Neural cell (in vitro differentiated cells): ENCODE measurements around the gene GPNMB.

Experiments
- CTCF ChIP-seq: fragments of 450-650 bp; IDR thresholded peaks from 2 replicates; pipeline ENCODE4 v1.5.1; 2014; ENCODE audit warnings: antibody characterized with exemption, mild to moderate bottlenecking, moderate library complexity; ENCODE audit not compliant: poor library complexity, severe bottlenecking
- EP300 ChIP-seq: fragments of 450-650 bp; conservative IDR thresholded peaks from 2 replicates; pipeline ENCODE4 v1.6.1; 2014; ENCODE audit warnings: antibody characterized with exemption, mild to moderate bottlenecking, moderate library complexity; ENCODE audit not compliant: poor library complexity, severe bottlenecking
- EZH2 ChIP-seq: fragments of 200-600, 300-800 bp; shearing (Covaris generic), sonication (generic); IDR thresholded peaks from 2 replicates; pipeline ENCODE4 v1.6.1; 2014; ENCODE audit warnings: antibody characterized with exemption, low read length, borderline replicate concordance, mild to moderate bottlenecking; ENCODE audit not compliant: insufficient read depth, poor library complexity, severe bottlenecking
- MXI1 ChIP-seq: fragments of 450-650 bp; conservative IDR thresholded peaks from 2 replicates; pipeline ENCODE4 v1.6.1; 2014; ENCODE audit warnings: antibody characterized with exemption, mild to moderate bottlenecking; ENCODE audit not compliant: poor library complexity, severe bottlenecking
- POLR2AphosphoS5 ChIP-seq: IDR thresholded peaks from 2 replicates; pipeline ENCODE4 v1.6.1; 2012
- TAF1 ChIP-seq: IDR thresholded peaks from 2 replicates; pipeline ENCODE4 v1.6.1; 2012; ENCODE audit warnings: low read depth
- TF ChIP-seq, protein P1 (sequence below): IDR thresholded peaks from 2 replicates; pipeline ENCODE4 v1.6.1; 2012; ENCODE audit warnings: borderline replicate concordance

DNA sequence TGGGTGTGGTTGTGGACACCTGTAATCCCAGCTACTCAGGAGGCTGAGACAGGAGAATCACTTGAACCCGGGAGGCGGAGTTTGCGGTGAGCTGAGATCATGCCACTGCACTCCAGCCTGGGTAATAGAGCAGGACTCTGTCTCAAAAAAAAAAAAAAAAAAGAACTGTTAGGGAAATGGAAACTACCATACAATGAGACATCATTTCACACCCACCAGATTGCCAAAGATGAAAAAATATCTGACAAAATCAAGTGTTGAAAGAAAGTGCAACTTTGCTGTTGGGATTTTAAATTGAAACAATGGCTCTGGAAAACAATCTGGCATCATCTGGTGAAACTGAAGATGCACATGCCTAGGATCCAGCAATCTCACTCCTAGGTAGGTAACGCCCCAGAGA, 36.5 kb downstream of the GPNMB start:
- TF ChIP-seq TAF1: no peak
- TF ChIP-seq EP300: no peak
- TF ChIP-seq CTCF: no peak
- no peak for TF ChIP-seq EZH2
- TF ChIP-seq, protein P1, sequence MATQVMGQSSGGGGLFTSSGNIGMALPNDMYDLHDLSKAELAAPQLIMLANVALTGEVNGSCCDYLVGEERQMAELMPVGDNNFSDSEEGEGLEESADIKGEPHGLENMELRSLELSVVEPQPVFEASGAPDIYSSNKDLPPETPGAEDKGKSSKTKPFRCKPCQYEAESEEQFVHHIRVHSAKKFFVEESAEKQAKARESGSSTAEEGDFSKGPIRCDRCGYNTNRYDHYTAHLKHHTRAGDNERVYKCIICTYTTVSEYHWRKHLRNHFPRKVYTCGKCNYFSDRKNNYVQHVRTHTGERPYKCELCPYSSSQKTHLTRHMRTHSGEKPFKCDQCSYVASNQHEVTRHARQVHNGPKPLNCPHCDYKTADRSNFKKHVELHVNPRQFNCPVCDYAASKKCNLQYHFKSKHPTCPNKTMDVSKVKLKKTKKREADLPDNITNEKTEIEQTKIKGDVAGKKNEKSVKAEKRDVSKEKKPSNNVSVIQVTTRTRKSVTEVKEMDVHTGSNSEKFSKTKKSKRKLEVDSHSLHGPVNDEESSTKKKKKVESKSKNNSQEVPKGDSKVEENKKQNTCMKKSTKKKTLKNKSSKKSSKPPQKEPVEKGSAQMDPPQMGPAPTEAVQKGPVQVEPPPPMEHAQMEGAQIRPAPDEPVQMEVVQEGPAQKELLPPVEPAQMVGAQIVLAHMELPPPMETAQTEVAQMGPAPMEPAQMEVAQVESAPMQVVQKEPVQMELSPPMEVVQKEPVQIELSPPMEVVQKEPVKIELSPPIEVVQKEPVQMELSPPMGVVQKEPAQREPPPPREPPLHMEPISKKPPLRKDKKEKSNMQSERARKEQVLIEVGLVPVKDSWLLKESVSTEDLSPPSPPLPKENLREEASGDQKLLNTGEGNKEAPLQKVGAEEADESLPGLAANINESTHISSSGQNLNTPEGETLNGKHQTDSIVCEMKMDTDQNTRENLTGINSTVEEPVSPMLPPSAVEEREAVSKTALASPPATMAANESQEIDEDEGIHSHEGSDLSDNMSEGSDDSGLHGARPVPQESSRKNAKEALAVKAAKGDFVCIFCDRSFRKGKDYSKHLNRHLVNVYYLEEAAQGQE: no peak
- TF ChIP-seq MXI1: no peak
- TF ChIP-seq POLR2AphosphoS5: no peak
